WI38 (cell line): ENCODE data around the gene C1GALT1.

Source experiments
- H3K4me3 ChIP-seq: 2 replicates; pipeline ENCODE4 v1.5.1; 2011; ENCODE audit warnings: low read depth, mild to moderate bottlenecking, control low read depth, low read length
- CTCF ChIP-seq: IDR thresholded peaks from 2 replicates; pipeline ENCODE4 v1.5.1; 2012; ENCODE audit warnings: low read depth, mild to moderate bottlenecking, control low read depth, low read length

The C1GALT1 gene

GRCh38 chr7:7203813-7204575 is 21.6 kb downstream of the C1GALT1 start:
- TF ChIP-seq CTCF = no peak
- no peak overlapping the region for H3K4me3 ChIP-seq

- no peak for TF ChIP-seq CTCF
- no peak overlapping the region for H3K4me3 ChIP-seq
Measured at GRCh38 chr7:7207876-7208275, 25.5 kb downstream of the C1GALT1 start.

GRCh38 chr7:7208520-7208919 is 26.2 kb downstream of the C1GALT1 start:
- no peak overlapping the region for H3K4me3 ChIP-seq
- no peak for TF ChIP-seq CTCF

- no peak overlapping the region for H3K4me3 ChIP-seq
Measured at GRCh38 chr7:7209412-7210050, 27.2 kb downstream of the C1GALT1 start.

GRCh38 chr7:7210475-7211237 is 28.3 kb downstream of the C1GALT1 start:
- H3K4me3 ChIP-seq = no peak overlapping the region
- TF ChIP-seq CTCF = no peak

More at GRCh38 chr7:7209412-7210050, 27.2 kb downstream of the C1GALT1 start:
- no peak for TF ChIP-seq CTCF

- TF ChIP-seq CTCF = no peak
- no peak overlapping the region for H3K4me3 ChIP-seq
Measured at GRCh38 chr7:7212612-7213011, 30.3 kb downstream of the C1GALT1 start.
